HG02973 (cell line): ENCODE data around the gene MED13.
A peak's percentile ranks its signal among the peaks of the same experiment; 100 is the strongest.
"Not testable (repeated sequence)": the region's sequence is repeated elsewhere in the genome, so short reads cannot be mapped to it uniquely, and the experiment has no call there.

ENCODE experiments used
- ATAC-seq: cut with Tn5 transposase; IDR thresholded peaks from one replicate; pipeline ENCODE4 v1.9.1; 2021; ENCODE audit warnings: moderate library complexity; ENCODE audit not compliant: unreplicated experiment

MED13 gene

GRCh38 chr17:62090868-62091267, 25.8 kb upstream of the MED13 start:
- no peak for ATAC-seq

DNA sequence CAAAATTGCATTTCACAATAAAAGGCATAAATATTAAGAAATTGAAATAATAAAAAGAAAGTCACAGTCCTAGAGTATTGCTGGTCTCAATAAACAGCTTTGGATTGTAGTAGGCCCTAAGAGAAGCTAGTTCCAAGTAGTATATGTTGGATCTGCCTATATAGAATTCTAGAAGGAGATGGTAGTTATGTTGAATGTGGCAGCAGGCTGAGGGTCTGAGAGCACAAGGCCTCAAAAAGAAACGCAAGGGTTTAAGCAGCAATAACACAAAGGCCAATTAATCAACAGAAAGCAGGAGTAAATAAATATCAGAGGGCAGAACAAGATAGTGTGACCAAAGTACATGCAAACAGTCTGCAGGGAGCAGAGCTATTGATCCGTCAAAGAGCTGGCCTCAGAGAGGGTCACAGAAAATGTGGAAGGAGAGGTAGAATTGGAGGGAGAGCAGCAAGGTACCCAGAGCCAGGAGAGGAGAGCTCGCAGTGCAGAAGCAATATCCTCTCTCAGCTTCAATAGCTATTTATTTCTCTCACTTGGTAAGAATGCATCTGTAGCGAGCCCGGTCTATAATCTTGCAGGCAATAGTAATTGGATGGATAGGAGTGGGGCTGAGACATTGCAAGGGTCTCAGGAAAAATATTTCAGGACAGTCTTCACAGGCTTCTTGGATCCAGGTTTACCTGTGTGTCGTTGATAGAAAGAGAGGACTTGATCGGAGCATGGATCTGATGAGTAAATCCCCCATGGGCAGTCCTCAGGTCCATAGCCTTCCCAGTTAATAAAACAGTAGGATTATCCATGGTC, 25.1 kb upstream of the MED13 start:
- no peak for ATAC-seq

DNA sequence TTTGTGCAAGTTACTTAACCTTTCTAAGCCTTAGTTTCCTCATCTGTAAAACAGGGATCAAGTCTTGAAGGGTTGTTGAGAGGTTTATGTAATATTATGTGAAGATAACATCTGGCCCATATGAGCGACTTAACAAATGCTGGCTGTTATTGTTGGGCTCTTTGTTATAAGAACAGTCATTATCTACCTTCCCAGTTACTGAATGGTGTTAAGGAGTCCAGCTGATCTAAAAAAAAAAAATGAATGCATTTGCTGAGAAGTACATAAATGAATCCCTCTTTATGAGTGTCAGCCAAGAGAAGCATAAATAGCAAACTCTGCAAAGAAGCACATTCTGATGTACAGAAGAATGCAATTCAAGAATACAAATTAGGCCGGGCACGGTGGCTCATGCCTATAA, 24.3 kb upstream of the MED13 start:
- no peak for ATAC-seq

DNA sequence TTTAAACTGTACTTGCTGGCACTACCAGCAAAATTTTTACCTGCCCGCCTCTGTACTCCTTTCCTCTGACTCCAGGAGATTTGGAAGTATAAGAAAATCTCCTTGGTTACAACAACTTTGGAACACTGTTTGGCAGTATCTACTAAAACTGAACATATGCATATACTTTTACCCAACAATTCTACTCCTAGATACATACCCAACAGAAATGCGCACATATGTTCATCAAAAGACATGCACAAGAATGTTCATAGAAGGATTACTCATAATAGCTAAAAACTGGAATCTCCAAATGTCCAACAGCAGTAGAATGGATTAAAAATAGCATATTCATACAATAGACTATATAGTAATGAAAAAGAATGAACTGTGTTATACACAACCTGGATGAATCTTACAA, 21.7 kb upstream of the MED13 start:
- no peak for ATAC-seq

DNA sequence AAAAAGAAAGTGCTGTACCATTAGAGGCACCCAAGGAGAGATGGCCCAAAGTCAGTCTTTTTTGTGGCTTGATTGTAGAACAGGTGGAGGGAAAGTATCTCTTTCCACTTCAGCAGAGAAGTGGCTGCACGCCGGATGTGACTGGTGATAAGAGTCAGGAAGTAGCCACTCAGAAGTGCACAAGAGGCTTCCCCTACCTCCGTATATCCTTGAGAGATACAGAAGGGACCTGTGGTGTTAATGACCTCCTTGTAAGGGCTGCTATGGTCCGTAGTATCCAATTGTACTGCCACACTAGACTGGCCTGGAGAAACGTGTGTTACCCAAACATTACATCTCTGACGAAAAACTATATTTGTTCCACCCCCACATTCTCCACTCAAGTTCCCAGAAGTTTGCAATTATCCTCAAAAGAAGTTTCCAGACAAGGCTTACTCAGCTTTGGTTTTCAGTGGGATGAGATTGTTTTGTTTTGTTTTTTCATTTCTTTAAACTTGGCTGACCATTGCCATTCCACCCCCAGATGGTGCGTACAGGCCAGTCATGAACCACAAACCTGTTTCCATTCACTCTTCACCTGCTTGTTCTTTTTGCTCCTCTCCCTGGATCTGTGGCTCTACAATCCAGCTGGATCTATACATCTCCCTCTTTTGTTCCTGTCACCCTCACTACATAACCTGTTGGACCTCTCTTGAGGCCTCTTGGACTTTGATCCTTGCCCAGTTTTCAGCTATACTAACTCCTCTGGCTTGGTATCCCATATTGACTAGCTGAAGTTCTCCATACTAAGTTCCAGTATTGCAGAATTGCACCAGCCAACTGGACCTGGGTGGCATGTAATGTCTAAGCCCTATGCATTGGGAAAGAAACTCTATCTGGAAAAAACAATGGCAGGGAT, 20.7 kb upstream of the MED13 start:
- no peak for ATAC-seq

DNA sequence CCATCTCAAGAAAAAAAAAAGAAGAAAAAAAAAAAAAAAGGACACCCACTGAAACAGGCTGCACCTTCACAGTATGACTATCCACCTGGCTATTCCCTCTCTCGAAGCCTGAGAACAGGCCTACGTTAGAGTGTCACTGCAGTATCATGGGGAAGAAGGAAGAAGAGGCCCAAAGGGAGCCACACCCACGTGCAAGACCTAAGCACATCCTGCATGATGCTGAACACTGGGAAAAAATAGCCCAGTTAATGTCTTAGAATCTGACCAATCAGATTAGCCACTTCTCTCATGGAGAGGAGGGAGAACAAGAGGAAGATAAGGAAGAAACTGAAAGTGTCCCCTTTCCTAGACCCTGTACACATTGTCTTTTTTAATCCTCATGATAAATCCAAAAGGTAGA, 19.5 kb upstream of the MED13 start:
- no peak for ATAC-seq

DNA sequence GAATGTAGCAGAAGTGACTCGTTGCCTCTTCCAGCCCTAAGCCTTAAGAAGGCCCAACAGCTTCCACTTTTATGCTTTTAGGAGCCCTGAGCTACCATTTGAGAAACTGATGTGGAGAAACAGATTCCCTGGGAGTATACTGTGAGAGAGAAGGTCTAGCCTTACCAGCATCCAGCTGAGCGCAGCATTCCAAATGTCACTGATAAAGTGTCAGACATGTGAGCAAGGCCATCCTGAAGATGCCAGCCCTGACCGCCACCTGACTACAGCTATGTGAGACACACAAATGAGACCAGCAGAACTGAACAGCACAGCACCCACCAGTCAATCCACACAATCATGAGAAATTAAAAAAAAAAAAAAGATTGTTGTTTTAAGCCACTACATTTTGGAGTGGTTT, 18.6 kb upstream of the MED13 start:
- no peak for ATAC-seq

DNA sequence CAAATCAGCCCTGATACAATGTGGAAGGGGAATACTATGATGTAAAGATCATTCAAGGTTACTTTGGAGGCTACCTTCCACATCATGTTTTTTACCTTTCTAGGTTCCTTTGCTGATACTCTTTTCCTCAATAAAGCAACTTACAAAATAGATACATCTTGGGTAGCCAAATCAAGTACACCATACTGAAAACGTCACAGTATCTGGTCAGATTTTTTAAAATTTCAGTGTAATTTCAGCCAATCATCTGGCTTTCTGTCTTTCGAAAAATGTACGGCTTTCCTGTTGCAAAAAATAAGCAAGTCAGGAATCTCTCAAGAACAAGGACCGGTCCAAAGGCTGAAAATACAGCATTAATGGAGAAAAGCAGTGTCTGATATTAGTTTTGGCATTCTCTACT, 15.6 kb upstream of the MED13 start:
- no peak for ATAC-seq

- no peak for ATAC-seq
These were observed 12.9 kb upstream of the MED13 start for GRCh38 chr17:62078009-62078408.

DNA sequence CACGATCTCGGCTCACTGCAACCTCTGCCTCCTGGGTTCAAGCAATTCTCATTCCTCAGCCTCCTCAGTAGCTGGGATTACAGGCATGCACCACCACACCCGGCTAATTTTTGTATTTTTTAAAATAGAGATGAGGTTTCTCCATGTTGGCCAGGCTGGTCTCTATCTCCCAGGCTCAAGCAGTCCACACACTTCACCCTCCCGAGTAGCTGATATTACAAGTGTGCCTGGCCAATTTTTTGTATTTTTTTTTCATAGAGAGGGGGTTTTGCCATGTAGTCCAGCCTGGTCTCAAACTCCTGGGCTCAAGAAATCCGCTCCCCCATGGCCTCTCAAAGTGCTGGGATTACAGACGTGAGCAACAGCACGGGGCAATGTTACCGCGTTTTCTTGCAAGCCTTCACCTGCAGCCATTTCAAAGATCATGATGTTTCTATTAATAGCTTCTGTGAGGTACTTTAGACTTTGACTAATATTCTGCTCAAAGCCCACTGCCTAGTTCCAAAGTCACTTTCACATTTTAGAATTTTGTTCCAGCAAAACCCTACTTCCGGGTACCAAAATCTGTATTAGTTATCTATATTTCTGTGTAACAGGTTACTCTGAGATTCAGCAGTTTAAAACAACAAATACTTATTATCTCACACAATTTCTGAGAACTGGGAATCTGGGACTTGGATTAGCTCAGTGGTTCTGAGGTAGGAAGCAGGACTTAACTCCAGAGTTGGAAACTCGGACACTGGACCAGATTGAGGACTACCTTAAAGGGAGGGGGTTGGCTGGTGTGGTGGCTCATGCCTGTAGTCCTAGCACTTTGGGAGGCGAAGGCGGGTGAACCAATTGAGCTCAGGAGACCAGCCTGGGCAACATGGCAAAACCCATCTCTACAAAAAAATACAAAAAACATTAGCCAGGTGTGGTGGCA, 12.0 kb upstream of the MED13 start:
- ATAC-seq: no peak

GRCh38 chr17:62075308-62075815, 10.3 kb upstream of the MED13 start:
- ATAC-seq: no peak

DNA sequence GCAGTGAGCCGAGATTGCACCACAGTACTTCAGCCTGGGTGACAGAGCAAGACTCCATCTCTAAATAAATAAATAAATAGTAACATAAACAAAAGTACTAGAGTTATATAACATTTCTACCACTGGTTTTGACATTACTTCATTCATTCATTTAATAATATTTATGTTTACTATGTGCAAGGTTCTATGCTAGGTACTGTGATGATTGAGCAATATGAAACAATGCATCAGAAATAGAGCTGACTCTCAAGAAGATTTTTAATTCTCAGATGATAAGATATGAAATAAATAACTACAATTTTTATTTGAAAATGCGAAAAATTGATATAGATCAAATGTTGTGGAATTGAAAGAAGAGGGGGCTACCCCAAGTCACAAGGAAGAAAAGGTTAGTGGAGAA, 8.9 kb upstream of the MED13 start:
- ATAC-seq: no peak

DNA sequence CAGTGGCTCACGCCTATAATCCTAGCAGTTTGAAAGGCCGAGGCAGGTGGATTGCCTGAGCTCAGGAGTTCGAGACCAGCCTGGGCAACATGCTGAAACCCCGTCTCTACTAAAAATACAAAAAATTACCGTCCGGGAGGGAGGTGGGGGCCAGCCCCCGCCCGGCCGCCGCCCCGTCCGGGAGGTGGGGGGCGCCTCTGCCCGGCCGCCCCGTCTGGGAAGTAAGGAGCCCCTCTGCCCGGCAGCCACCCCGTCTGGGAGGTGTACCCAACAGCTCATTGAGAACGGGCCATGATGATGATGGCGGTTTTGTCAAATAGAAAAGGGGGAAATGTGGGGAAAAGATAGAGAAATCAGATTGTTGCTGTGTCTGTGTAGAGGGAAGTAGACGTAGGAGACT, 7.8 kb upstream of the MED13 start:
- ATAC-seq: not testable (repeated sequence)

DNA sequence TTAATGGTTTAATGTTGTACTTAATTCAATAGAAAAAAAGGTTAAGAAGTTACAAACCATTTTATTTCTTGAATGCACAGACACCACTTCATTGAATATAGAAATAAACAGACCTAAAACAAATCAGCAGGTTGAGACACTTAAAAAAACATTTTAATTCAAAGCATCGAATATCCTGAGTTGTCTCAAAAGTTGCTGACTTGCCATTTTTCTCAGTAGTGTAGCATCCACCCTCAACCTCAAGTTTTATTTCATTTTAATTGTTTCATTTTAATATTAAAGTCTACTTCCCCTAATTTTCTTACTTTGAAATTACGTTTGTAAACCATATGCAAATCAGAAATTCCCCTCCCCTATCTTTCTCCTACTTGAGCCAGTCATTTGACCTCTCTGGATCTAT, 5.8 kb upstream of the MED13 start:
- ATAC-seq: no peak

DNA sequence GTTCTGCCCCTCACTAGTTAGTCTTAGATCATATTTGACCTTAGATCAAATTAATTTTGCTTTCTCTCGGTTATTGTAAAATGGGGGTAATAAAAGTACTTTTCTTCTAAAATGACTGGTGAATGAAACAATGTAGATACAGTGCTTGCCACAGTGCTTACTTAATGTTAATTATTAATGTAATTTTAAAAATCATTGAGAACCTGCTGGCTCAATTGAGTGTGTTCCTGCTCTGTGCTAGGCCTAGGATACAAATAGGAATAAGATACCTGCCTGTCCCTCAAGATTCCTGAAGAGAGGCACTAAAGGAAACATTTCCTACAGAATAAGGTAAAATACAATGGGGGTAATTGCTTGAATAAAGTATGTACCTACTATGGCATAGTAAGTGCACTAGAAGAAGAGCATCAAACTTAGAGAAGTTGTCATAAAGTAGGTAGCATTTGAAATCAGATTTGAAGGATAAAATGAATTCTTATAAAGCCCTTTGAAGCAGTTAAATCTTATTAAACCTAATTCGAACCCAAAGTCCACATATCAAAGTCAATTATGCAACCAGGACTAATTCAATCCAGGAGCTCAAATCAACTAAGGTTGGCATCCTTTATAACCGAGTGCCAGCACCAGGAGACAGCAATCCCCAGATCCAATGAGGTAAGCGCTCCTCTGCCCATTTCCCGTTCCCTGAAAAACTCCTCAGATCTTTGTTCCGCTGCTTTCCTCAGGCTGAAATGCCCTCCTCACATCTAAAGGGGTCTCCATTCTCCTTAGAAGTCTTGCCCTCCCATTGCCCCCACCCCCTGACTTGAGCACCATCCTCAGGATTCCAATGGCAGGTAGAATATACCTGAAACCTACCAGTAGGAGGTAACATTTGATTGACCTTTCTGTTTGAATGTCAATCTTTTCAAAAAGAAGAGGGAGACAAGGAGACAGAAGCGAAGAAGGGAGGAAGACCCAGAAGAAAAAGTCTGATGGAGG, 2.4 kb upstream of the MED13 start:
- no peak for ATAC-seq

DNA sequence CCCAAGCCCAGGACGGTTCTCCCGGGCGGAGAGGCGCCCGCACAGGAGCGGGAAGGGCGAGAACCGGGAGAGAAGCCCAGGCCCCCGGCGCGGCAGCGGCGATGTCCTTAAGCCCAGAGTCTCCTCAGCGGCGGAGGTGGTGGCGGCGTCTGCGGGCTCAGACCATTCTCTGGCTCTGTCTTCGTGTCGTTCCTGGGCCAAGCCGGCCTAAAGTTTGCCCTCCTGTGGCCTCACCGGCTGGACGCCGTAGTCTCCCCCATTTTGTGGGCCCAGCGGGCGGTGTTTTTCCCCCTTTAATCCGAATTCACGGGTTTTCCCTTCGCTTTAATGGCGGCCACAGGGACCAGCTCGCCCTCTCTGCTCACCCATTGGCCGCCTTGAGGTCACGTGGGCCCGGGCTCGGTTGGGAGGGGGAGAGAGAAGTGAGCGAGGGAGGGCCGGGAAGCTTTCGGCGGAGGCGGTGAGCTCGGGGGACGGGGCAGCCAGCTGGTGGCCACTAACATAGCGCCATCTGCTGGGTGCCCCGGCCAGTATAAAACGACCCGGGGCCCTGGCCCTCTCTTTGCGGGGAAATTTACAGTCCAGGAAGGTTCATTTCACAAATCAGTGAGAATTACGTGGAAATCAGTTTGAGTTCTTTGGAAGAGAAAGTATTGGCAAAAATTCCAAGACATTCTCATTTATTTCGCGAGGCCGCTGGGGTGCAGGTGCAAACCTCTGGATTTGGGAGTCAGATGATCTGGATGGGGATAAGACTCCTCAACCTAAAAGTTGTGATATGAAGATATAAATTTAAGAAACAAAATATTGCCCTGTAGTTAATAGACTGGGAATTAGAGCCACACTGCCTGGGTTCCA, 762 bp upstream of the MED13 start:
- ATAC-seq: peak; percentile 92

DNA sequence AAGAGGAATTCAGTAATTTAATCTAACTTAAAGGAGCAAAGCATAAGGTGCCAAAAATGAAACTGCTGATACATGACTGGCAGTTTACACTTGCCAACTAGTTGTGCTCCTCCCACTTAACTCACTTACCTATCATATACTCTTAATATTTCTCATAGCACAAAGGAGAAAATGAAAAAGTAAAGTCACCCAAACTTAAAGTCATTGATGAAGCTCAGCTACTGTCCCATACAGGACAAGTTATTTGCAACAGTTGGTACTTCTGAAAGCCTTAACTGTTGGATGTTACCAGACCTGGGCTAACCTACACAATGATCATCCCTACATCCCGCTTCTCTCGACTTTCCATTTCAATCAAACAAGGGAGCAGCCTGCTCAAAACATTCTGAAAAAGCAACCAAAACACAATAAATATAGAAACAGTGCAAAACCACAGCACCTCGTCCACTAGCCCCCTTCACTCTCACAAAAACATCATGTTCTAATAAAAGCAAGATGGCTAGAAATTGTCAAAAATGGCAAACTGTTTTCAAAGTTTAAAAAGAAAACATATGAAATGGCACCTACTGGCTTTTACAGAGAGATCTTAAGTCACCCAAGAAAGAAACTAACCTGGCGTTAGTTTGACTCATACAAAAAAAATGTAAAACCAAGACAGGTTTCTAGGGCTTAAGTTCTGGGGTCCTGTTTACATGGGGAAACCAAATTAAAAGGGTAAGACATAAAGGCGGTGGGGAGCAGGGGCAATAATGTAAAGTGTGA, 868 bp downstream of the MED13 start:
- no peak for ATAC-seq

- no peak for ATAC-seq
These were observed 2.1 kb downstream of the MED13 start for GRCh38 chr17:62062944-62063343.
